ENCODE results near the gene KISS1.

DNA sequence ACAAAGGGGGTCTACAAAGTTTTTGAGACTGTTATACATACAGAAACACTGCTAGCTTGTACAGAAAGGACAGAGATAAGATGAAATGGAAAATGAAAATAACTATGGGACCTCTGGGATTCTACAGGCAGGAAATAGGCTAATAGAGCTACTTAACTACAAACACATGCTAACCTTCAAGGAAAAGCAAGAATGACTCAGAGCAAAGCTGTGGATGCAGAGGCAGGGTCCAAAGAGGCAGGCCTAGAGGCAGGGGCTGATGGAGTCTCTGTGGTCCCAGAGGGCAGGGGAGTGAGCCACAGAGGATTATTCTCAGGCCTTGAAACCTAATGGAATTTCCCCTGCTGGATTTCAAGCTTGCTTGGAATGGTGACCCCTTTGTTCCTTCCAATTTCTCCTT lies 36.2 kb upstream of the KISS1 start:
- TF ChIP-seq, protein P1, sequence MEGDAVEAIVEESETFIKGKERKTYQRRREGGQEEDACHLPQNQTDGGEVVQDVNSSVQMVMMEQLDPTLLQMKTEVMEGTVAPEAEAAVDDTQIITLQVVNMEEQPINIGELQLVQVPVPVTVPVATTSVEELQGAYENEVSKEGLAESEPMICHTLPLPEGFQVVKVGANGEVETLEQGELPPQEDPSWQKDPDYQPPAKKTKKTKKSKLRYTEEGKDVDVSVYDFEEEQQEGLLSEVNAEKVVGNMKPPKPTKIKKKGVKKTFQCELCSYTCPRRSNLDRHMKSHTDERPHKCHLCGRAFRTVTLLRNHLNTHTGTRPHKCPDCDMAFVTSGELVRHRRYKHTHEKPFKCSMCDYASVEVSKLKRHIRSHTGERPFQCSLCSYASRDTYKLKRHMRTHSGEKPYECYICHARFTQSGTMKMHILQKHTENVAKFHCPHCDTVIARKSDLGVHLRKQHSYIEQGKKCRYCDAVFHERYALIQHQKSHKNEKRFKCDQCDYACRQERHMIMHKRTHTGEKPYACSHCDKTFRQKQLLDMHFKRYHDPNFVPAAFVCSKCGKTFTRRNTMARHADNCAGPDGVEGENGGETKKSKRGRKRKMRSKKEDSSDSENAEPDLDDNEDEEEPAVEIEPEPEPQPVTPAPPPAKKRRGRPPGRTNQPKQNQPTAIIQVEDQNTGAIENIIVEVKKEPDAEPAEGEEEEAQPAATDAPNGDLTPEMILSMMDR (optimal IDR thresholded peaks at IDR 0.05 in 1 of 3, IDR thresholded peaks at IDR 0.05 in 1 of 3, conservative IDR thresholded peaks at IDR 0.05 in 1 of 3; ENCODE audit: extremely low read depth in 1 of 3, insufficient read depth in 2 of 3, low read length in 3 of 3), result no peak
- no peak for TF ChIP-seq EZH2 (IDR thresholded peaks at IDR 0.05; ENCODE audit: low read length)
